ENCODE results near the gene KLK2. TPM values are rescaled to one million over a fixed set of nuclear protein-coding genes. Genes with fewer than 3 reads are reported as not detected.

KLK2 gene
- total and polyA plus RNA-seq, 7 donors: not detected

GRCh38 chr19:50843205-50843604 is 30.0 kb upstream of the KLK2 start:
- H3K4me3 ChIP-seq: no peak overlapping the region
- intact Hi-C loops (cut with DNase I): no loop called here
- ATAC-seq (no peak), DNase-seq (no peak)
- H3K36me3 ChIP-seq (ENCODE audit: insufficient read depth in 1 of 2, low read depth in 1 of 2): no peaks in the 10 kb centered on the region
- H3K9me3 ChIP-seq: no peaks in the 10 kb centered on the region
- no peak overlapping the region for H3K27ac ChIP-seq
- no peaks in the 10 kb centered on the region for H3K4me1 ChIP-seq
- WGBS, 3 donors: 92 to 95% (median 93%) methylated on average over 2 of the region's 2 CpGs
- H3K27me3 ChIP-seq (ENCODE audit: insufficient read depth in 3 of 3, low read length in 2 of 3): peaks cover 0 to 3% (median 0%) of the 10 kb centered on the region in 3 donors
- TF ChIP-seq CTCF (IDR thresholded peaks at IDR 0.05): no peak

GRCh38 chr19:50843701-50844221 is 29.5 kb upstream of the KLK2 start:
- 68 to 76% (median 72%) methylated on average over 7 of the region's 7 CpGs for WGBS, 3 donors
- no peaks in the 10 kb centered on the region for H3K9me3 ChIP-seq
- intact Hi-C loops (cut with DNase I): no loop called here
- TF ChIP-seq CTCF (IDR thresholded peaks at IDR 0.05): no peak
- no peak overlapping the region for H3K27ac ChIP-seq
- H3K4me1 ChIP-seq: no peaks in the 10 kb centered on the region
- no peak overlapping the region for H3K4me3 ChIP-seq
- H3K36me3 ChIP-seq (ENCODE audit: insufficient read depth in 1 of 2, low read depth in 1 of 2): no peaks in the 10 kb centered on the region
- peaks cover 0 to 3% (median 0%) of the 10 kb centered on the region in 3 donors for H3K27me3 ChIP-seq (ENCODE audit: insufficient read depth in 3 of 3, low read length in 2 of 3)
- ATAC-seq (no peak), DNase-seq (no peak)

- Histone ChIP-seq H3K36me3 (ENCODE audit: insufficient read depth in 1 of 2, low read depth in 1 of 2) (no peaks in the 10 kb centered on the region), H3K9me3 (no peaks in the 10 kb centered on the region), H3K4me1 (no peaks in the 10 kb centered on the region), H3K27ac (no peak overlapping the region), H3K27me3 (ENCODE audit: insufficient read depth in 3 of 3, low read length in 2 of 3) (peaks cover 0 to 3% (median 0%) of the 10 kb centered on the region in 3 donors), H3K4me3 (no peak overlapping the region)
- 46 to 66% (median 63%) methylated on average over 8 of the region's 8 CpGs for WGBS, 3 donors
- DNase-seq (no peak), ATAC-seq (no peak)
- intact Hi-C loops (cut with DNase I): no loop called here
- no peak for TF ChIP-seq CTCF (IDR thresholded peaks at IDR 0.05)
These were observed 28.8 kb upstream of the KLK2 start for GRCh38 chr19:50844296-50844935.

GRCh38 chr19:50850738-50851137 is 22.5 kb upstream of the KLK2 start:
- Histone ChIP-seq H3K27ac (no peak overlapping the region), H3K9me3 (no peaks in the 10 kb centered on the region), H3K4me1 (no peaks in the 10 kb centered on the region), H3K4me3 (no peak overlapping the region), H3K36me3 (ENCODE audit: insufficient read depth in 1 of 2, low read depth in 1 of 2) (no peaks in the 10 kb centered on the region), H3K27me3 (ENCODE audit: insufficient read depth in 3 of 3, low read length in 2 of 3) (peaks cover 0 to 7% (median 3%) of the 10 kb centered on the region in 3 donors)
- ATAC-seq (no peak), DNase-seq (no peak)
- no peak for TF ChIP-seq CTCF (IDR thresholded peaks at IDR 0.05)
- 49 to 54% (median 52%) methylated on average over 3 of the region's 3 CpGs for WGBS, 3 donors
- intact Hi-C loops (cut with DNase I): no loop called here

GRCh38 chr19:50851620-50852019 is 21.6 kb upstream of the KLK2 start:
- ATAC-seq (no peak), DNase-seq (no peak)
- H3K36me3 ChIP-seq (ENCODE audit: insufficient read depth in 1 of 2, low read depth in 1 of 2): no peaks in the 10 kb centered on the region
- TF ChIP-seq CTCF (IDR thresholded peaks at IDR 0.05): no peak
- H3K27me3 ChIP-seq (ENCODE audit: insufficient read depth in 3 of 3, low read length in 2 of 3): peaks cover 0 to 7% (median 3%) of the 10 kb centered on the region in 3 donors
- H3K4me3 ChIP-seq: no peak overlapping the region
- intact Hi-C loops (cut with DNase I): no loop called here
- no peak overlapping the region for H3K27ac ChIP-seq
- WGBS, 3 donors: 41 to 46% (median 45%) methylated on average over 4 of the region's 4 CpGs
- H3K9me3 ChIP-seq: no peaks in the 10 kb centered on the region
- no peaks in the 10 kb centered on the region for H3K4me1 ChIP-seq
